Esophagus squamous epithelium (tissue), 4 donors: ENCODE measurements around the gene CLOCK.

Source experiments
- POLR2A ChIP-seq, 4 donors: fragments of 450-650 bp; IDR thresholded peaks; one replicate each; pipeline ENCODE4 v1.6.1; 2017; ENCODE audit warnings: antibody characterized with exemption in 4 of 4, mild to moderate bottlenecking in 4 of 4, moderate library complexity in 3 of 4
- TF ChIP-seq, protein P1 (sequence below), 6 experiments: fragments of 450-650 bp in 4 of 6; fragments of 200-600 bp in 2 of 6; sonication (generic) in 2 of 6; IDR thresholded peaks; one replicate each; pipeline ENCODE4 v1.5.1; 2016 to 2019; ENCODE audit warnings: antibody characterized with exemption in 6 of 6, mild to moderate bottlenecking in 4 of 6, moderate library complexity in 4 of 6

DNA sequence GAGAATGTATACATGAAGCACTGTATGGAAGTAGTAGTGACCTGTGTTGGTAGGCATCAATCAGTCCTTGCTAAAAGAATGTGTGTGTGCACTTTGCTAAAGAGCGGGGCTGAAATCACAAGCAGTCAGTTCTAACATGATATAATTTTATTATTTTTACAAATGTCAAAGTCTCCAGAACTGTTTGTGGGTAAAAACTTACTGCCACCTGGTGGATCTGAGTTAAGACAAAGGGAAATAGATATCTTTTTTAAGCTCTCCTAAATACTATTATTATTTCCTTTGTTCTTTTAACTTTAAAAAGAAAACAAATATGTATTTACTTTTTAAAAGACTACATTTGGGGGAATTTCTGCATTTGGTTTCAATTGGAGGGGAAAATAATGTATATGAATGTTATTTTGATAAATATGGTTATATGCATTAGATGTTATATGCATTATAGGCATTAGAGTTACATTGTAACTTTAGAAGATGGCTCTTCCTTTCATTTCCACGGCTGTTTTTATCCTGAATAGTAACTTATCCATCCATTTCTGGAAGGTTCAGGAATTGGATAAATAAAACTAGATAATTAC is 7.8 kb upstream of the CLOCK start:
- TF ChIP-seq, protein P1, sequence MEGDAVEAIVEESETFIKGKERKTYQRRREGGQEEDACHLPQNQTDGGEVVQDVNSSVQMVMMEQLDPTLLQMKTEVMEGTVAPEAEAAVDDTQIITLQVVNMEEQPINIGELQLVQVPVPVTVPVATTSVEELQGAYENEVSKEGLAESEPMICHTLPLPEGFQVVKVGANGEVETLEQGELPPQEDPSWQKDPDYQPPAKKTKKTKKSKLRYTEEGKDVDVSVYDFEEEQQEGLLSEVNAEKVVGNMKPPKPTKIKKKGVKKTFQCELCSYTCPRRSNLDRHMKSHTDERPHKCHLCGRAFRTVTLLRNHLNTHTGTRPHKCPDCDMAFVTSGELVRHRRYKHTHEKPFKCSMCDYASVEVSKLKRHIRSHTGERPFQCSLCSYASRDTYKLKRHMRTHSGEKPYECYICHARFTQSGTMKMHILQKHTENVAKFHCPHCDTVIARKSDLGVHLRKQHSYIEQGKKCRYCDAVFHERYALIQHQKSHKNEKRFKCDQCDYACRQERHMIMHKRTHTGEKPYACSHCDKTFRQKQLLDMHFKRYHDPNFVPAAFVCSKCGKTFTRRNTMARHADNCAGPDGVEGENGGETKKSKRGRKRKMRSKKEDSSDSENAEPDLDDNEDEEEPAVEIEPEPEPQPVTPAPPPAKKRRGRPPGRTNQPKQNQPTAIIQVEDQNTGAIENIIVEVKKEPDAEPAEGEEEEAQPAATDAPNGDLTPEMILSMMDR (IDR thresholded peaks at IDR 0.05) = peak in 4 of 6 experiments; percentile 20 to 41 (median 37)
- TF ChIP-seq POLR2A (IDR thresholded peaks at IDR 0.05) = no peak
